ENCODE measurements around the gene KANSL1. TPM values are rescaled to one million over a fixed set of nuclear protein-coding genes. Genes with fewer than 3 reads are reported as not detected.

KANSL1 gene
- total RNA-seq, 2 donors from 2014 or later: 86.5 to 102 TPM

- ATAC-seq (ENCODE audit: insufficient number of reproducible peaks, low FRiP score, low read depth) (no peak), DNase-seq (ENCODE audit: low spot score) (peak; percentile 49)
- Histone ChIP-seq H3K4me1 (ENCODE audit: control insufficient read depth in 1 of 2, low read depth in 2 of 2) (peaks cover 0 to 13% of the 10 kb centered on the region in 2 donors), H3K27ac (no peak overlapping the region), H3K9me3 (no peaks in the 10 kb centered on the region), H3K36me3 (peaks cover 11% of the 10 kb centered on the region), H3K4me3 (no peak overlapping the region), H3K27me3 (replicated peaks; ENCODE audit: insufficient read depth) (no peaks in the 10 kb centered on the region)
- TF ChIP-seq, protein P1, sequence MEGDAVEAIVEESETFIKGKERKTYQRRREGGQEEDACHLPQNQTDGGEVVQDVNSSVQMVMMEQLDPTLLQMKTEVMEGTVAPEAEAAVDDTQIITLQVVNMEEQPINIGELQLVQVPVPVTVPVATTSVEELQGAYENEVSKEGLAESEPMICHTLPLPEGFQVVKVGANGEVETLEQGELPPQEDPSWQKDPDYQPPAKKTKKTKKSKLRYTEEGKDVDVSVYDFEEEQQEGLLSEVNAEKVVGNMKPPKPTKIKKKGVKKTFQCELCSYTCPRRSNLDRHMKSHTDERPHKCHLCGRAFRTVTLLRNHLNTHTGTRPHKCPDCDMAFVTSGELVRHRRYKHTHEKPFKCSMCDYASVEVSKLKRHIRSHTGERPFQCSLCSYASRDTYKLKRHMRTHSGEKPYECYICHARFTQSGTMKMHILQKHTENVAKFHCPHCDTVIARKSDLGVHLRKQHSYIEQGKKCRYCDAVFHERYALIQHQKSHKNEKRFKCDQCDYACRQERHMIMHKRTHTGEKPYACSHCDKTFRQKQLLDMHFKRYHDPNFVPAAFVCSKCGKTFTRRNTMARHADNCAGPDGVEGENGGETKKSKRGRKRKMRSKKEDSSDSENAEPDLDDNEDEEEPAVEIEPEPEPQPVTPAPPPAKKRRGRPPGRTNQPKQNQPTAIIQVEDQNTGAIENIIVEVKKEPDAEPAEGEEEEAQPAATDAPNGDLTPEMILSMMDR (IDR thresholded peaks at IDR 0.05): peak; percentile 77
Measured at GRCh38 chr17:46044286-46044928, 148.8 kb downstream of the KANSL1 start.

DNA sequence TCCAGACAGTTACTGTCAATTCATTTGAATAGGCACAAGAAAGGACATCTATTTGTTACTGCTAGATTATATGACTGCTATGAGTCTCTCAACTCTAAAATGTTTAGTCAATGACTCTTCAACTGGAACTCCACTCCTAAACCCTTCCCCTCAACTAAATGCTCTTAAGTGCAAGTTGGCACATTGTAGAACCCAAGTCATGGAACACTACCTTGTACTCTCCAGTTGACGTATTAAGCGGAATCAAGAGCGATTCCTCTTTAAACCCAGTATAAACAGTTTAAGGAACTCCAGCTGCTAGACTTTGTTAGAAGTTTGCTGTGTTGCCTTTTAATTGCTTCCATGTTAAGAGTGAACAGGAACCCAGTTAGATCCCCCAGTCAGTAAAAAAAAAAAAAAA, 149.6 kb downstream of the KANSL1 start:
- no peak for DNase-seq (ENCODE audit: low spot score)
- no peaks in the 10 kb centered on the region for H3K9me3 ChIP-seq
- no peak for ATAC-seq (ENCODE audit: insufficient number of reproducible peaks, low FRiP score, low read depth)
- no peak overlapping the region for H3K4me3 ChIP-seq
- H3K4me1 ChIP-seq (ENCODE audit: control insufficient read depth in 1 of 2, low read depth in 2 of 2): peaks cover 0 to 15% of the 10 kb centered on the region in 2 donors
- peaks cover 13% of the 10 kb centered on the region for H3K36me3 ChIP-seq
- H3K27me3 ChIP-seq (replicated peaks; ENCODE audit: insufficient read depth): no peaks in the 10 kb centered on the region
- TF ChIP-seq, protein P1 (IDR thresholded peaks at IDR 0.05): no peak
- H3K27ac ChIP-seq: no peak overlapping the region

GRCh38 chr17:46042925-46043324, 150.3 kb downstream of the KANSL1 start:
- Histone ChIP-seq H3K4me3 (no peak overlapping the region), H3K27ac (no peak overlapping the region), H3K4me1 (ENCODE audit: control insufficient read depth in 1 of 2, low read depth in 2 of 2) (peaks cover 0 to 15% of the 10 kb centered on the region in 2 donors)

GRCh38 chr17:46042246-46042645, 151.0 kb downstream of the KANSL1 start:
- no peaks in the 10 kb centered on the region for H3K27me3 ChIP-seq (replicated peaks; ENCODE audit: insufficient read depth)
- DNase-seq (ENCODE audit: low spot score): no peak
- TF ChIP-seq, protein P1 (IDR thresholded peaks at IDR 0.05): no peak
- H3K9me3 ChIP-seq: no peaks in the 10 kb centered on the region
- no peak for ATAC-seq (ENCODE audit: insufficient number of reproducible peaks, low FRiP score, low read depth)
- no peak overlapping the region for H3K4me3 ChIP-seq
- no peak overlapping the region for H3K27ac ChIP-seq
- H3K4me1 ChIP-seq (ENCODE audit: control insufficient read depth in 1 of 2, low read depth in 2 of 2): peaks cover 0 to 15% of the 10 kb centered on the region in 2 donors
- H3K36me3 ChIP-seq: peaks cover 26% of the 10 kb centered on the region

More at GRCh38 chr17:46042925-46043324, 150.3 kb downstream of the KANSL1 start:
- Histone ChIP-seq H3K9me3 (no peaks in the 10 kb centered on the region), H3K27me3 (replicated peaks; ENCODE audit: insufficient read depth) (no peaks in the 10 kb centered on the region), H3K36me3 (peaks cover 20% of the 10 kb centered on the region)
- ATAC-seq (ENCODE audit: insufficient number of reproducible peaks, low FRiP score, low read depth): no peak
- TF ChIP-seq, protein P1 (IDR thresholded peaks at IDR 0.05): no peak
- no peak for DNase-seq (ENCODE audit: low spot score)

DNA sequence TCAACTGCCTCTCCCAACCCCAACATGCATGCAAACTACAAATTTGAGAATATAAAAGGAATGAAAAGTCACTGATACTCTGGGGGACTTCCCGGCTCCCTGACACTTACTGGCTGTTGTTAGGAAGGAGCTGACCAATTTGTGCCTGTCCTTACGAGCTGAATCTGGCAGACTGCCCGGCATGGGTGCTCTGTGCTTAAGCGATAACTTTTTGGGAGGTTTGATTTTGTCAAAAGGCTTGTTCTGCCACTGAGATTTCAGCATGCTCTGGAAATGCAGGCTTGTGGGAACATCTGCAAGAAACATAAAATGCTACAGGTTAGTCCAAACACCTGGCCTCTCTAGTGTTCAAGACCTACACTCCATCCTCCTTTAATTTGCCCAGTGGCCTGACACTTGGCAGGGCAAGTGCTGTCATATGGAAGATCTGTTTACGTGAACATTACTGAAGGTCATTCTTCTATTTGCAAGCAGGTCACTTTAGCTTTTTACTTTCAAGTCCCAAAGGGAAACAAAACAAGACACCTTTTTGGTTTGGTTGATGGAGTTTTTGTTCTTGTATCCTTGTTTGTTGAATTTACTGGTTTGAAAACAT, 153.5 kb downstream of the KANSL1 start:
- Histone ChIP-seq H3K36me3 (peaks cover 37% of the 10 kb centered on the region), H3K27ac (no peak overlapping the region), H3K4me3 (no peak overlapping the region), H3K4me1 (ENCODE audit: control insufficient read depth in 1 of 2, low read depth in 2 of 2) (peaks cover 0 to 15% of the 10 kb centered on the region in 2 donors), H3K9me3 (no peaks in the 10 kb centered on the region), H3K27me3 (replicated peaks; ENCODE audit: insufficient read depth) (no peaks in the 10 kb centered on the region)
- no peak for DNase-seq (ENCODE audit: low spot score)
- ATAC-seq (ENCODE audit: insufficient number of reproducible peaks, low FRiP score, low read depth): no peak
- TF ChIP-seq, protein P1 (IDR thresholded peaks at IDR 0.05): no peak

All from thoracic aorta (tissue), 2 donors.